H9 (cell line): ENCODE results near the gene IFIT5. TPM values are rescaled to one million over a fixed set of nuclear protein-coding genes. Genes with fewer than 3 reads are reported as not detected.

Experiments used
- DNase-seq: peaks from one replicate; pipeline ENCODE4 v3.0.0-alpha.2; 2017
- H2AFZ ChIP-seq: one replicate; pipeline ENCODE4 v1.6.1; 2013; ENCODE audit warnings: mild to moderate bottlenecking, low read length, control low read depth, moderate library complexity
- H2AK5ac ChIP-seq: 2 replicates; pipeline ENCODE4 v1.6.1; 2013; ENCODE audit warnings: low read length, control low read depth, mixed read lengths; ENCODE audit not compliant: insufficient read length
- H2BK120ac ChIP-seq: one replicate; pipeline ENCODE4 v1.6.1; 2013; ENCODE audit warnings: low read depth, mild to moderate bottlenecking, low read length, control low read depth, inconsistent platforms; ENCODE audit not compliant: poor library complexity, severe bottlenecking
- H2BK12ac ChIP-seq: 2 replicates; pipeline ENCODE4 v1.6.1; 2013; ENCODE audit warnings: low read length, control low read depth, mixed read lengths, low read depth; ENCODE audit not compliant: insufficient read length
- H2BK15ac ChIP-seq: 2 replicates; pipeline ENCODE4 v1.6.1; 2013; ENCODE audit warnings: low read depth, low read length, control low read depth
- H2BK20ac ChIP-seq: one replicate; pipeline ENCODE4 v1.6.1; 2013; ENCODE audit warnings: low read depth, mild to moderate bottlenecking, low read length, control low read depth, inconsistent platforms; ENCODE audit not compliant: poor library complexity, severe bottlenecking
- H2BK5ac ChIP-seq: 2 replicates; pipeline ENCODE4 v1.6.1; 2013; ENCODE audit warnings: low read length, control low read depth, mixed read lengths; ENCODE audit not compliant: insufficient read length
- H3K14ac ChIP-seq: 2 replicates; pipeline ENCODE4 v1.6.1; 2013; ENCODE audit warnings: low read length, control low read depth; ENCODE audit not compliant: insufficient read depth
- H3K18ac ChIP-seq: 2 replicates; pipeline ENCODE4 v1.6.1; 2013; ENCODE audit warnings: low read depth, mild to moderate bottlenecking, mixed read lengths, low read length, control low read depth; ENCODE audit not compliant: insufficient read length
- H3K23ac ChIP-seq: 2 replicates; pipeline ENCODE4 v1.6.1; 2013; ENCODE audit warnings: low read length, control low read depth, mixed read lengths, low read depth; ENCODE audit not compliant: insufficient read length
- H3K23me2 ChIP-seq: 2 replicates; pipeline ENCODE4 v1.6.1; 2013; ENCODE audit warnings: low read depth, mild to moderate bottlenecking, mixed read lengths, low read length, control low read depth; ENCODE audit not compliant: insufficient read length, poor library complexity, severe bottlenecking
- H3K27ac ChIP-seq: 2 replicates; pipeline ENCODE4 v1.5.1; 2013; ENCODE audit warnings: low read length, control low read depth, mixed read lengths, low read depth; ENCODE audit not compliant: insufficient read length
- H3K27me3 ChIP-seq: 2 replicates; pipeline ENCODE4 v1.6.1; 2013; ENCODE audit warnings: low read length, control low read depth, inconsistent platforms; ENCODE audit not compliant: insufficient read depth
- H3K4ac ChIP-seq: 2 replicates; pipeline ENCODE4 v1.6.1; 2013; ENCODE audit warnings: low read depth, mild to moderate bottlenecking, control low read depth, inconsistent platforms, low read length, moderate library complexity
- H3K4me1 ChIP-seq: 2 replicates; pipeline ENCODE4 v1.6.1; 2013; ENCODE audit warnings: low read length, control low read depth, inconsistent platforms; ENCODE audit not compliant: insufficient read depth
- H3K4me2 ChIP-seq: 2 replicates; pipeline ENCODE4 v1.6.1; 2013; ENCODE audit warnings: low read length, control low read depth, mixed read lengths; ENCODE audit not compliant: insufficient read length, insufficient read depth
- H3K56ac ChIP-seq: 2 replicates; pipeline ENCODE4 v1.6.1; 2013; ENCODE audit warnings: low read depth, mild to moderate bottlenecking, mixed read lengths, low read length, control low read depth; ENCODE audit not compliant: insufficient read length
- H3K79me1 ChIP-seq: 2 replicates; pipeline ENCODE4 v1.6.1; 2013; ENCODE audit warnings: low read depth, mild to moderate bottlenecking, moderate library complexity, low read length, control low read depth, inconsistent platforms; ENCODE audit not compliant: insufficient read depth, poor library complexity, severe bottlenecking
- H3K79me2 ChIP-seq: 2 replicates; pipeline ENCODE4 v1.6.1; 2013; ENCODE audit warnings: low read length, control low read depth, inconsistent platforms; ENCODE audit not compliant: insufficient read depth
- H3K9ac ChIP-seq: 2 replicates; pipeline ENCODE4 v1.6.1; 2013; ENCODE audit warnings: low read length, control low read depth, mixed read lengths; ENCODE audit not compliant: insufficient read length; ENCODE audit errors: extremely low read depth
- H3K9me3 ChIP-seq: one replicate; pipeline ENCODE4 v1.6.1; 2013; ENCODE audit warnings: low read depth, low read length, inconsistent platforms; ENCODE audit not compliant: control insufficient read depth
- H3T11ph ChIP-seq: one replicate; pipeline ENCODE4 v1.6.1; 2013; ENCODE audit warnings: mild to moderate bottlenecking, low read length, control low read depth, inconsistent platforms
- H4K20me1 ChIP-seq: one replicate; pipeline ENCODE4 v1.6.1; 2013; ENCODE audit not compliant: control insufficient read depth, insufficient read length, insufficient read depth
- H4K5ac ChIP-seq: 2 replicates; pipeline ENCODE4 v1.6.1; 2013; ENCODE audit warnings: low read depth, mild to moderate bottlenecking, mixed read lengths, low read length, control low read depth; ENCODE audit not compliant: insufficient read length
- H4K8ac ChIP-seq: replicated peaks from 2 replicates; pipeline ENCODE4 v1.6.1; 2013; ENCODE audit warnings: low read length, control low read depth, mixed read lengths, low read depth; ENCODE audit not compliant: insufficient read length
- H4K91ac ChIP-seq: 2 replicates; pipeline ENCODE4 v1.6.1; 2013; ENCODE audit warnings: low read depth, mild to moderate bottlenecking, moderate library complexity, mixed read lengths, low read length, control low read depth; ENCODE audit not compliant: insufficient read length
- H3K27ac Mint-ChIP-seq, 3 experiments: 2 replicates in 2 of 3; 3 replicates in 1 of 3; pipeline ENCODE4 v1.8.0; 2020 to 2021; ENCODE audit warnings: mixed read lengths in 3 of 3, mild to moderate bottlenecking in 1 of 3, moderate library complexity in 1 of 3
- H3K27me3 Mint-ChIP-seq: 2 replicates; pipeline ENCODE4 v1.8.0; 2021; ENCODE audit warnings: low read depth, mild to moderate bottlenecking, moderate library complexity, mixed read lengths
- H3K36me3 Mint-ChIP-seq, 3 experiments: 2 replicates in 2 of 3; 3 replicates in 1 of 3; pipeline ENCODE4 v1.8.0; 2020 to 2021; ENCODE audit warnings: low read depth in 3 of 3, mixed read lengths in 3 of 3; ENCODE audit not compliant: insufficient read depth in 1 of 3
- H3K4me1 Mint-ChIP-seq, 2 experiments: 2 replicates each; pipeline ENCODE4 v1.8.0; 2020; ENCODE audit warnings: mixed read lengths in 2 of 2
- H3K4me3 Mint-ChIP-seq, 2 experiments: 2 replicates in 1 of 2; 3 replicates in 1 of 2; pipeline ENCODE4 v1.8.0; 2020 to 2021; ENCODE audit warnings: mild to moderate bottlenecking in 2 of 2, mixed read lengths in 2 of 2, moderate library complexity in 1 of 2
- H3K9me3 Mint-ChIP-seq, 2 experiments: 2 replicates in 1 of 2; 3 replicates in 1 of 2; pipeline ENCODE4 v1.8.0; 2020; ENCODE audit warnings: mild to moderate bottlenecking in 2 of 2, mixed read lengths in 2 of 2, moderate library complexity in 1 of 2
- WGBS: extraction: QIAGEN DNeasy Blood & Tissue Kit; methylation state at CpG from one replicate; pipeline ENCODE4 v1.1.7; 2013; ENCODE audit warnings: missing lambda C conversion rate, low lambda C conversion rate, mixed read lengths; ENCODE audit not compliant: insufficient read length; ENCODE audit errors: extremely low coverage; 5-methylcytosine and 5-hydroxymethylcytosine counted together
- total RNA-seq: library from RNA; stranded (reverse); gene quantifications from 2 replicates; pipeline ENCODE4 v1.2.1, GENCODE V29; 2021
- TF ChIP-seq, protein P1 (sequence below): fragments of 200-600 bp; sonication (generic); conservative IDR thresholded peaks from 3 replicates; pipeline ENCODE4 v1.8.0; 2021; ENCODE audit warnings: antibody characterized with exemption, mild to moderate bottlenecking

IFIT5 gene
- total RNA-seq, 1 experiment from 2014 or later: 2.3 TPM

DNA sequence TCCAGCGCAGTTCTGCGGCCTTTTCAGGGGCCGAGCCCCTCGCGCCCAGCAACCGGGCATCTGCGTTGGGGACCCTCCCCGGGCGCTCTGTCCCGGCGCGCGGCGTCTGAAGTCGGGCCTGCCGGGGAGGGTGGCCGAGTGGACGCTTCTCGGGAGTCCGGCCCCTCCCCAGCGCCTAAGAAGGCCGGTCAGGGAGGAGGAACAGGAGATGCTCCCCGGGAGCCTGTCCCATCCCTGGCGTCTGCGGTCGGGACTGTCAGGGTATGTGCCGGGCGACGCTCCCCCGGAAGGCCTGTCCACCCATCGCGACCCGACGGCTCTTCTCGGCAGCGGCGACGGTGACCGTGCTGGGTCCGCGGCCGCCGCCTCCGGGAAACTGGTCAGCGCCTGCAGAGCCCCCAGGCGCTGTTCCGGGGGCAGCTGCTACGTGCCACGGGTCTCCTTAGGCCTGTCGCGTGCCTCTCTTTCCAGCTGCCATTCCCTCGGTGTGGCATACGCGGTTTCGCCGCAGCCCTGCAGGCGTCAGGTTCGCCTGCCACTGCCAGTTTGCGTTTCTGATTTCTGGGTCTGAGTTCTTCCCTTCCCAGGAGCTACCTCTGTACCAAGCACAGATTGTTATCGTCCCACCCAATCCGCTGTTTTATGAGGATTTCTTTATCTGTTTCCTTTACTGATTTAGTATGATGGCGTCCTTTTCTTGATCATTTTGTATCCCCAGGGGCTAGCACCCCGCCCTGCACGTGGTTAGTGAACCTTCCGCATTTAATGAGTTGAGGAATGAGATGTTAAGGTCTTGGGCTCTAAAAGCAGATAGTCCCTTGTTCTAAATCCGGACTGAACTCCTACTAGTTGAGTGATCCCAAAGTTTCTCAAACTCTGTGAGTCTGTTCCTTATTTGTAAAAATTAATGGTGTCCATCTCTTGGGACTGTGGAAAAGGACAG is 782 bp downstream of the IFIT5 start:
- H3K27me3 Mint-ChIP-seq: peaks cover 27% of the 10 kb centered on the region
- TF ChIP-seq, protein P1, sequence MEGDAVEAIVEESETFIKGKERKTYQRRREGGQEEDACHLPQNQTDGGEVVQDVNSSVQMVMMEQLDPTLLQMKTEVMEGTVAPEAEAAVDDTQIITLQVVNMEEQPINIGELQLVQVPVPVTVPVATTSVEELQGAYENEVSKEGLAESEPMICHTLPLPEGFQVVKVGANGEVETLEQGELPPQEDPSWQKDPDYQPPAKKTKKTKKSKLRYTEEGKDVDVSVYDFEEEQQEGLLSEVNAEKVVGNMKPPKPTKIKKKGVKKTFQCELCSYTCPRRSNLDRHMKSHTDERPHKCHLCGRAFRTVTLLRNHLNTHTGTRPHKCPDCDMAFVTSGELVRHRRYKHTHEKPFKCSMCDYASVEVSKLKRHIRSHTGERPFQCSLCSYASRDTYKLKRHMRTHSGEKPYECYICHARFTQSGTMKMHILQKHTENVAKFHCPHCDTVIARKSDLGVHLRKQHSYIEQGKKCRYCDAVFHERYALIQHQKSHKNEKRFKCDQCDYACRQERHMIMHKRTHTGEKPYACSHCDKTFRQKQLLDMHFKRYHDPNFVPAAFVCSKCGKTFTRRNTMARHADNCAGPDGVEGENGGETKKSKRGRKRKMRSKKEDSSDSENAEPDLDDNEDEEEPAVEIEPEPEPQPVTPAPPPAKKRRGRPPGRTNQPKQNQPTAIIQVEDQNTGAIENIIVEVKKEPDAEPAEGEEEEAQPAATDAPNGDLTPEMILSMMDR: no peak
- Histone ChIP-seq H3K4me2 (peak overlapping the region; percentile 81), H3K27me3 (peaks cover 2% of the 10 kb centered on the region; the same call in 1 of the 2 replicates), H3K23me2 (peaks cover 9% of the 10 kb centered on the region), H3K23ac (no peak overlapping the region), H4K20me1 (no peaks in the 10 kb centered on the region), H3K4ac (no peak overlapping the region), H4K91ac (no peak overlapping the region), H2AFZ (peak overlapping the region; percentile 45), H4K8ac (no peak overlapping the region), H4K5ac (no peak overlapping the region), H3K79me2 (no peaks in the 10 kb centered on the region), H3K27ac (no peak overlapping the region), H2BK20ac (no peak overlapping the region), H2BK15ac (no peak overlapping the region), H3K9ac (no peak overlapping the region), H2BK5ac (no peak overlapping the region), H2BK120ac (no peak overlapping the region), H2BK12ac (no peak overlapping the region), H3K18ac (peak overlapping the region; percentile 61), H3K56ac (no peak overlapping the region), H3K4me1 (no peaks in the 10 kb centered on the region; the same call in 1 of the 2 replicates), H3T11ph (no peak overlapping the region), H2AK5ac (no peak overlapping the region), H3K9me3 (no peaks in the 10 kb centered on the region), H3K14ac (no peak overlapping the region; the same call in 1 of the 2 replicates), H3K79me1 (no peaks in the 10 kb centered on the region)
- whole genome bisulfite sequencing: no CpG with 5 or more reads among the region's 66 CpGs
- peaks cover 3 to 11% (median 9%) of the 10 kb centered on the region in 3 experiments; a peak in 6 of 7 replicates for H3K36me3 Mint-ChIP-seq
- DNase-seq: peak; percentile 56
- H3K4me3 Mint-ChIP-seq: peak overlapping the region; percentile 89 to 93
- H3K4me1 Mint-ChIP-seq: peaks cover 19 to 24% of the 10 kb centered on the region in 2 experiments
- no peak overlapping the region for H3K27ac Mint-ChIP-seq
- peaks cover 2 to 9% of the 10 kb centered on the region in 2 experiments; a peak in 3 of 5 replicates for H3K9me3 Mint-ChIP-seq
